ENCODE data around the gene SENP7.

The SENP7 gene

DNA sequence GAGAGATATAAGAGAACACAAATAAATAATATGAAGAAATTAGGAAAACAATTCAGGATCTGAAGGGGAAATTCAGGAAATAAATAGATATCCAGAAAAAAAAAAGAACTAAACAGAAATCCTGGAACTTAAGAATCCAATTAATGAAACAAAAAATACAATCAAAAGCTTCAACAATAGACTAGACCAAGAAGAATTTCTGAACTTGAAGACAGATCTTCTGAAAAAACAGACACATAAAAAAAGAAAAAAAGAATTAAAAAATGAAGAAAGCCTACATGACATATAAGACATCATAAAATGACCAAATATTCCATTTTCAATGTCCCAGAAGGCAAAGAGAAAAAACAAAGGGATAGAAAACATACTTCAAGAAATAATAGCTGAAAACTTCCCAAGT lies 124.3 kb downstream of the SENP7 start:
- Histone ChIP-seq H3K36me3 (ENCODE audit: control insufficient read depth in 5 of 5, insufficient read depth in 5 of 5, low read length in 5 of 5) (peaks cover 0 to 4% (median 0%) of the 10 kb centered on the region in 5 donors), H3K9ac (ENCODE audit: low read length in 5 of 5) (no peak overlapping the region), H3K27me3 (ENCODE audit: control insufficient read depth in 5 of 5, insufficient read depth in 4 of 5, low read length in 5 of 5) (no peaks in the 10 kb centered on the region), H3K9me3 (ENCODE audit: control insufficient read depth in 5 of 5, low read length in 5 of 5) (peaks cover 6 to 28% (median 9%) of the 10 kb centered on the region in 5 donors), H3K27ac (ENCODE audit: low read depth, low read length) (no peak overlapping the region), H3K4me1 (ENCODE audit: control insufficient read depth in 5 of 5, insufficient read depth in 5 of 5, low read length in 5 of 5) (no peaks in the 10 kb centered on the region), H3K4me3 (ENCODE audit: low read depth in 1 of 5, low read length in 5 of 5) (no peak overlapping the region)

DNA sequence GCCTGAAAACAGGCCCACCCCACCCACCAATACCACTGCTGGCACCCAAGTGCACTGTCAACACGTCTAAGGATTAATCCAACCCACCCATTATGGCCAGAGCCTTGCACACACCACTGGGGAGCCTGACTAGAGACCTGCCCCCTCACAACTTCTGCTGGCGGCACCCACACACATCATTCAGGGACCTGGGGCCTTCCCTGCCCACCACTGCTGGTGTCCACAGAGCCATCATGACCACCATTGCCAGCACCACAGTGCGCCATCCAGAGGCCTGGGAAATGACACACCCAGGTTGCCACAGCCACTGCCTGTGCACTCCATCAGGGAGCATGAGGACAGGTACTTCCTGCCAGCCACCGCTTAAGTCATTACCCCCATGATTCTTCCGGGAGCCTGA lies 125.7 kb downstream of the SENP7 start:
- H3K27ac ChIP-seq (ENCODE audit: low read depth, low read length), result no peak overlapping the region
- no peak overlapping the region for H3K9ac ChIP-seq (ENCODE audit: low read length in 5 of 5)
- peaks cover 0 to 19% (median 5%) of the 10 kb centered on the region in 5 donors for H3K9me3 ChIP-seq (ENCODE audit: control insufficient read depth in 5 of 5, low read length in 5 of 5)
- H3K4me1 ChIP-seq (ENCODE audit: control insufficient read depth in 5 of 5, insufficient read depth in 5 of 5, low read length in 5 of 5), result no peaks in the 10 kb centered on the region
- peaks cover 0 to 4% (median 0%) of the 10 kb centered on the region in 5 donors for H3K36me3 ChIP-seq (ENCODE audit: control insufficient read depth in 5 of 5, insufficient read depth in 5 of 5, low read length in 5 of 5)
- H3K4me3 ChIP-seq (ENCODE audit: low read depth in 1 of 5, low read length in 5 of 5), result no peak overlapping the region
- no peaks in the 10 kb centered on the region for H3K27me3 ChIP-seq (ENCODE audit: control insufficient read depth in 5 of 5, insufficient read depth in 4 of 5, low read length in 5 of 5)

DNA sequence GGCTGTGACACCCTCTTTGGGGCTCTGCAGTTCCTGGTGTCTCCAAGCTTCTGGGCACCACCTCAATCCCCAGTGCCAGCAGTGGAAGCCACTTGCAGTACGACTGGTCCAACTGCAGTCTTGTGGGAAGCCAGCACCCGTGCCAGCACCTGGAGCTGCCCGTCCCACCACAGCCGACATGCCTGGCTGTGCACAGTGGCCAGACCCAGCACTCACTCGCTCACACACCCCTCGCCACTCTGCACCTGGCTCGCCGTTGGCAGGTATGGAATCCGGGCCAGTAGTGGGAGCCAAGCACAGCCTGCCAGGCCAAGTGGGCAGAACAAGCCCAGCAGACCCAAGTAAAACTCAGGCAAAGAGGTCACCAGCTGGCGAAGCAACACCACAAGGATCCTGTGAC lies 128.6 kb downstream of the SENP7 start:
- Histone ChIP-seq H3K9ac (ENCODE audit: low read length in 5 of 5) (no peak overlapping the region), H3K4me3 (ENCODE audit: low read depth in 1 of 5, low read length in 5 of 5) (no peak overlapping the region), H3K27ac (ENCODE audit: low read depth, low read length) (no peak overlapping the region), H3K4me1 (ENCODE audit: control insufficient read depth in 5 of 5, insufficient read depth in 5 of 5, low read length in 5 of 5) (no peaks in the 10 kb centered on the region), H3K27me3 (ENCODE audit: control insufficient read depth in 5 of 5, insufficient read depth in 4 of 5, low read length in 5 of 5) (no peaks in the 10 kb centered on the region), H3K36me3 (ENCODE audit: control insufficient read depth in 5 of 5, insufficient read depth in 5 of 5, low read length in 5 of 5) (peaks cover 0 to 4% (median 0%) of the 10 kb centered on the region in 5 donors), H3K9me3 (ENCODE audit: control insufficient read depth in 5 of 5, low read length in 5 of 5) (peaks cover 0 to 9% (median 3%) of the 10 kb centered on the region in 5 donors)

DNA sequence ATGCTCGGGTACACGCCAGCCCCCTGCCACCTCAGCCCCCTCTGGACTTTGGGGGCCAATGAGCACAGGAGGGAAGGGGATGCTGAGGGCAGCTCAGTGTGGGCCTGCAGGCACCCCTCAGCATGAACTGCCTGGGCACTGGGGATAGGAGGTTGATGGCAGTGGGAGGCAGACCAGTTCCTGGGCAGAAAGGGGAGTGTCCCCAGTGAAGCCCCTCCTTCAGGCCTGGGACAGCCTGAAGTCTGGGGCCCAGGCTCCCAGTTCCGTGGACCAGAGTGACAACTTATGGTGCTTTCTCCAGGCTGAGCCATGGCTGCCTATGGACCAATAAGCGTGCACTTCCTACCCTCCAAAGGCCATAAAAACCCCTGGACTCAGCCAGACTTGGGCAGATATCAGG lies 129.4 kb downstream of the SENP7 start:
- peaks cover 0 to 4% (median 0%) of the 10 kb centered on the region in 5 donors for H3K36me3 ChIP-seq (ENCODE audit: control insufficient read depth in 5 of 5, insufficient read depth in 5 of 5, low read length in 5 of 5)
- no peaks in the 10 kb centered on the region for H3K4me1 ChIP-seq (ENCODE audit: control insufficient read depth in 5 of 5, insufficient read depth in 5 of 5, low read length in 5 of 5)
- peaks cover 0 to 4% (median 3%) of the 10 kb centered on the region in 5 donors for H3K9me3 ChIP-seq (ENCODE audit: control insufficient read depth in 5 of 5, low read length in 5 of 5)
- H3K27me3 ChIP-seq (ENCODE audit: control insufficient read depth in 5 of 5, insufficient read depth in 4 of 5, low read length in 5 of 5), result no peaks in the 10 kb centered on the region
- H3K9ac ChIP-seq (ENCODE audit: low read length in 5 of 5), result no peak overlapping the region
- no peak overlapping the region for H3K4me3 ChIP-seq (ENCODE audit: low read depth in 1 of 5, low read length in 5 of 5)
- no peak overlapping the region for H3K27ac ChIP-seq (ENCODE audit: low read depth, low read length)

DNA sequence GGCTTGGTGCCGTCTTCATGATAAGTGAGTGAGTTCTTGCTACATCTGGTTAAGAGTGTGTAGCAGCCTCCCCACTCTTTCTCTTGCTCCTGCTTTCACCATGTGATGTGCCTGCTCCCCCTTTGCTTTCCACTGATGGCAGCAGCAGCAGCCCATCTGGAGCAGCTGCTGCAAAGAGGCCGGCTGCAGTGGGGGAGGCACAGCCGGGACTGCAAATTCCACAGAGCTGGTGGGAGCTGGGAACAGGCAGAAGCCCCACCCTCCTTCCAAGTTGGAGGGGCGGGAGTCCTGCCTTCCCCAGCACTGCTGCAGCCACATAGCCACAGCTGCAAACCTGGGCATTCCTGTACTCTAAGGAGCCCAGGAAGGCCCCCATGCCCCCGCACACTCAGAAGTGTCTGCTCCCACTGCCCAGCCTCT lies 129.8 kb downstream of the SENP7 start:
- Histone ChIP-seq H3K27me3 (ENCODE audit: control insufficient read depth in 5 of 5, insufficient read depth in 4 of 5, low read length in 5 of 5) (no peaks in the 10 kb centered on the region), H3K27ac (ENCODE audit: low read depth, low read length) (no peak overlapping the region), H3K9ac (ENCODE audit: low read length in 5 of 5) (no peak overlapping the region), H3K36me3 (ENCODE audit: control insufficient read depth in 5 of 5, insufficient read depth in 5 of 5, low read length in 5 of 5) (peaks cover 0 to 4% (median 0%) of the 10 kb centered on the region in 5 donors), H3K4me3 (ENCODE audit: low read depth in 1 of 5, low read length in 5 of 5) (no peak overlapping the region), H3K9me3 (ENCODE audit: control insufficient read depth in 5 of 5, low read length in 5 of 5) (peaks cover 0 to 4% (median 1%) of the 10 kb centered on the region in 5 donors), H3K4me1 (ENCODE audit: control insufficient read depth in 5 of 5, insufficient read depth in 5 of 5, low read length in 5 of 5) (no peaks in the 10 kb centered on the region)

DNA sequence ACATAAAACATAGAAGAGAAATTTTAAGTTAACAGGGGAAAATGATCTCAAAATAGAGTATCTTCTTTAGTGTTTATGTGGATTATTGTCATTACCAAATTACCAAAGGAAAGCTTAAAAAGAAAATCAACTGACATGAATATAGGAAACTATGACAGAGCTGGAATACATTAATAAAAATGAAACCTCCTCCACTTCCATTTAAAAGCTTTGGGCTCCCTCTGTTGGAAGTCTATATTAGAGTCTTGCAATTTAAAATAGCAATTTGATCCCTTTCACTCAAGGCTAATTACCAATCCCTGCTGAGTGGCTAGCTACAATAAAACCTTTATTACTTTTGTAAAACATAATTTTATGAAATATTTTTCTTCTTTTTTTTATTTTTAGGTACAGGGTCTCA lies 131.2 kb downstream of the SENP7 start:
- peaks cover 0 to 4% (median 0%) of the 10 kb centered on the region in 5 donors for H3K36me3 ChIP-seq (ENCODE audit: control insufficient read depth in 5 of 5, insufficient read depth in 5 of 5, low read length in 5 of 5)
- no peak overlapping the region for H3K4me3 ChIP-seq (ENCODE audit: low read depth in 1 of 5, low read length in 5 of 5)
- H3K27me3 ChIP-seq (ENCODE audit: control insufficient read depth in 5 of 5, insufficient read depth in 4 of 5, low read length in 5 of 5), result no peaks in the 10 kb centered on the region
- H3K9me3 ChIP-seq (ENCODE audit: control insufficient read depth in 5 of 5, low read length in 5 of 5), result no peaks in the 10 kb centered on the region
- no peak overlapping the region for H3K9ac ChIP-seq (ENCODE audit: low read length in 5 of 5)
- no peak overlapping the region for H3K27ac ChIP-seq (ENCODE audit: low read depth, low read length)
- H3K4me1 ChIP-seq (ENCODE audit: control insufficient read depth in 5 of 5, insufficient read depth in 5 of 5, low read length in 5 of 5), result no peaks in the 10 kb centered on the region

DNA sequence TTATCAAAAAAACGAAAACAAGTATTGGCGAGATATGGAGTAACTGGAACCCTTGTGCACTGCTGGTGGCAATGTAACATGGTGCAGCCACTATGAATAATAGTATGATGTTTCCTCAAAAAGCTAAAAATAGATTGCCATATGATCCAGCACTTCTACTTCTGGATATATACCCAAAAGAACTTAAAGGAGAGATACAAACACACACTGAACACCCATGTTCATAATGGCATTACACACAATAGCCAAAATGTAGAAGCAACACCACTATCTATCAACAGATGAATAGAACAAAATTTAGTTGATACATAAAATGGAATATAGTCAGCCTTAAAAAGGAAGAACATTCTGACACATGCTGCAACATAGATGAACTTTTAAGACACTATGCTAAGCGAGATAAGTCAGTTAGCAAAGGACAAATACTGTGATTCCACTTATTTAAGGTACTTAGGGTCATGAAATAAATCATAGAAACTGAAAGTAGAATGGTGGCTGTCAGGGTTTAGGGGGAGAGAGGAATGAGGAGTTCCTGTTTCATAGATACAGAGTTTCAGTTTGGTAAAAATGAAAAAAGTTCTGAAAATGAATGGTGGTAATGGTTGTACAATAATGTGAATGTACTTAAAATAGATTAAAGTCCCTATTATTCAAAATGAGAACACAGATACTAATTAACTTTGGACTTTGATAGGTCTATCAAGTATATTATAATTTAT lies 133.2 kb downstream of the SENP7 start:
- Histone ChIP-seq H3K9me3 (ENCODE audit: control insufficient read depth in 5 of 5, low read length in 5 of 5) (no peaks in the 10 kb centered on the region), H3K36me3 (ENCODE audit: control insufficient read depth in 5 of 5, insufficient read depth in 5 of 5, low read length in 5 of 5) (peaks cover 0 to 4% (median 0%) of the 10 kb centered on the region in 5 donors), H3K9ac (ENCODE audit: low read length in 5 of 5) (no peak overlapping the region), H3K27ac (ENCODE audit: low read depth, low read length) (no peak overlapping the region), H3K27me3 (ENCODE audit: control insufficient read depth in 5 of 5, insufficient read depth in 4 of 5, low read length in 5 of 5) (no peaks in the 10 kb centered on the region), H3K4me1 (ENCODE audit: control insufficient read depth in 5 of 5, insufficient read depth in 5 of 5, low read length in 5 of 5) (no peaks in the 10 kb centered on the region), H3K4me3 (ENCODE audit: low read depth in 1 of 5, low read length in 5 of 5) (no peak overlapping the region)

DNA sequence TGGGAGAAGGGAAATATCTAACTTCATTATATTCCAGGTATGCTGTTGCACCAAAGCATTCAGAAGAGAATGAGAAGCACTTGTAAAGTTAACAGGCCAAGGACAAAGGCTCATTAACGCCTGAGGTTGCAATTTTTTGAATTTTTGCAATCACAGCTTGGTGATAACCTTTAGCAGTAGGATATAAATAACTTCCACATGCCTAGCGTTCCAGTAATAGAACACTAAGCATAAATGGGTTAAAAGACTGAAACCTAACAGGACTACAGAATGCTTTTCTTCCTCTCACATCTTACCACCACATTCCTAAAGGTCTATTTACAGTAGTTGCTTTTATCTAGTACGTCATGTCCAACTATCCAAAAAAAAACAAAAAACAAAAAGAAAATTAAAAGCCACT lies 135.2 kb downstream of the SENP7 start:
- Histone ChIP-seq H3K36me3 (ENCODE audit: control insufficient read depth in 5 of 5, insufficient read depth in 5 of 5, low read length in 5 of 5) (no peaks in the 10 kb centered on the region), H3K4me3 (ENCODE audit: low read depth in 1 of 5, low read length in 5 of 5) (no peak overlapping the region), H3K27me3 (ENCODE audit: control insufficient read depth in 5 of 5, insufficient read depth in 4 of 5, low read length in 5 of 5) (no peaks in the 10 kb centered on the region), H3K9me3 (ENCODE audit: control insufficient read depth in 5 of 5, low read length in 5 of 5) (no peaks in the 10 kb centered on the region), H3K9ac (ENCODE audit: low read length in 5 of 5) (no peak overlapping the region), H3K27ac (ENCODE audit: low read depth, low read length) (no peak overlapping the region), H3K4me1 (ENCODE audit: control insufficient read depth in 5 of 5, insufficient read depth in 5 of 5, low read length in 5 of 5) (no peaks in the 10 kb centered on the region)

DNA sequence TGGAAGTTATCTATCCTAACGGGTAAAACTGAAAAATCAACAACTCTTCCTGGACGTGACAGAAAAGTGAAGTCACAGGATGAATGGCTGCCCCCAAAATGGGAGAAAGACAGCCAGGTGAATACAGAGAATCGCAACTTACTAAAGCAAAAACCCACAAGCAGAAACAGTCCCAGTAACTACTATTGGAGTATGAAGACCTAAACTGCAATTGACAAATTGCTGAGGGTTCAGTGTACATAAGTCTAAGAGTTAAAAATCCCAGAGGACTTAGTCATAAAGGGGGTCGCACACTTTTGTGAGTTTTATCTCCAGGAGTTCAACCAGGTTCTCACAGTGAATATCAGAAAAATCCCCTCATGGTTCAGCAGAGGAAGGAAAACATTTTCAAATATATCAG lies 135.8 kb downstream of the SENP7 start:
- Histone ChIP-seq H3K4me1 (ENCODE audit: control insufficient read depth in 5 of 5, insufficient read depth in 5 of 5, low read length in 5 of 5) (no peaks in the 10 kb centered on the region), H3K27ac (ENCODE audit: low read depth, low read length) (no peak overlapping the region), H3K9ac (ENCODE audit: low read length in 5 of 5) (no peak overlapping the region), H3K27me3 (ENCODE audit: control insufficient read depth in 5 of 5, insufficient read depth in 4 of 5, low read length in 5 of 5) (no peaks in the 10 kb centered on the region), H3K36me3 (ENCODE audit: control insufficient read depth in 5 of 5, insufficient read depth in 5 of 5, low read length in 5 of 5) (no peaks in the 10 kb centered on the region), H3K4me3 (ENCODE audit: low read depth in 1 of 5, low read length in 5 of 5) (no peak overlapping the region), H3K9me3 (ENCODE audit: control insufficient read depth in 5 of 5, low read length in 5 of 5) (no peaks in the 10 kb centered on the region)

DNA sequence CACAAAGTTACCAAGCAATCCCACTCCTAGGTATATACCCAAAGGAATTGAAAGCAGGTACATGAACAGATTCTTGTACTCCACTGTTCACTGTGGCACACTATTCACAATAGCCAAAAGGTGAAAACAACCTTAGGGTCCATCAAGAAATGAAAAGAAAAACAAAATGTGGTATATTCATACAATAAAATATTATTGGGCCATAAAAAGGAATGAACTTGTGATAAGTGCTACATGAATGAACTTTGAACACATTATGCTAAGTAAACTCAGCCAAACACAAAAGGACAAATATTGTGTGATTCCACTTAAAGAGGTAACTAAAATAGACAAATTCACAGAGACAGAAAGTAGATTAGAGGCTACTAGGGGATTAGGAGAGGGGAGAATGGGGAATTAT lies 137.4 kb downstream of the SENP7 start:
- Histone ChIP-seq H3K4me3 (ENCODE audit: low read depth in 1 of 5, low read length in 5 of 5) (no peak overlapping the region), H3K4me1 (ENCODE audit: control insufficient read depth in 5 of 5, insufficient read depth in 5 of 5, low read length in 5 of 5) (no peaks in the 10 kb centered on the region), H3K27ac (ENCODE audit: low read depth, low read length) (no peak overlapping the region), H3K9me3 (ENCODE audit: control insufficient read depth in 5 of 5, low read length in 5 of 5) (no peaks in the 10 kb centered on the region), H3K27me3 (ENCODE audit: control insufficient read depth in 5 of 5, insufficient read depth in 4 of 5, low read length in 5 of 5) (no peaks in the 10 kb centered on the region), H3K9ac (ENCODE audit: low read length in 5 of 5) (no peak overlapping the region), H3K36me3 (ENCODE audit: control insufficient read depth in 5 of 5, insufficient read depth in 5 of 5, low read length in 5 of 5) (peaks cover 0 to 5% (median 3%) of the 10 kb centered on the region in 5 donors)

All from subcutaneous abdominal adipose tissue (tissue), 5 donors.